Spleen (tissue), 11 donors: ENCODE results near the gene SMPDL3B. TPM values are rescaled to one million over a fixed set of nuclear protein-coding genes. Genes with fewer than 3 reads are reported as not detected.

Experiments
- DNase-seq: peaks from one replicate; pipeline ENCODE4 v3.0.0-alpha.2; 2020
- H3K27ac ChIP-seq, 8 donors: fragments of 200-600 bp; sonication (generic) in 7 of 8; 1 replicate in 4 of 8; 2 replicates in 4 of 8; pipeline versions ENCODE4 v1.5.0 to v1.8.0; 2016 to 2021; ENCODE audit warnings: inconsistent platforms in 4 of 8, mild to moderate bottlenecking in 4 of 8, moderate library complexity in 1 of 8
- H3K27me3 ChIP-seq, 7 donors: fragments of 200-600 bp; sonication (generic) in 6 of 7; replicated peaks in 1 of 7; 1 replicate in 4 of 7; 2 replicates in 3 of 7; pipeline versions ENCODE4 v1.5.0 to v1.8.0; 2016 to 2021; ENCODE audit warnings: inconsistent platforms in 3 of 7, mild to moderate bottlenecking in 1 of 7
- H3K36me3 ChIP-seq, 6 donors: fragments of 200-600 bp; sonication (generic) in 5 of 6; 1 replicate in 4 of 6; 2 replicates in 2 of 6; pipeline versions ENCODE4 v1.5.0 to v1.8.0; 2016 to 2021; ENCODE audit warnings: inconsistent platforms in 2 of 6
- H3K4me1 ChIP-seq, 6 donors: fragments of 200-600 bp; sonication (generic) in 5 of 6; 1 replicate in 3 of 6; 2 replicates in 3 of 6; pipeline versions ENCODE4 v1.5.0 to v1.8.0; 2016 to 2021; ENCODE audit warnings: inconsistent platforms in 3 of 6
- H3K4me3 ChIP-seq, 8 donors: fragments of 200-600 bp; sonication (generic) in 7 of 8; 1 replicate in 4 of 8; 2 replicates in 4 of 8; pipeline versions ENCODE4 v1.5.0 to v1.8.0; 2016 to 2021; ENCODE audit warnings: inconsistent platforms in 4 of 8, mild to moderate bottlenecking in 4 of 8, moderate library complexity in 2 of 8
- H3K9me3 ChIP-seq, 8 donors: fragments of 200-600 bp; sonication (generic) in 7 of 8; 1 replicate in 4 of 8; 2 replicates in 4 of 8; pipeline versions ENCODE4 v1.5.0 to v1.8.0; 2016 to 2021; ENCODE audit warnings: inconsistent platforms in 4 of 8
- CTCF ChIP-seq, 11 experiments: fragments of 200-600 bp in 7 of 11; fragments of 450-650 bp in 4 of 11; sonication (generic) in 4 of 11; IDR thresholded peaks in 8 of 11; conservative IDR thresholded peaks in 3 of 11; 1 replicate in 7 of 11; 2 replicates in 4 of 11; pipeline versions ENCODE4 v1.4.0 to v1.8.0; 2016 to 2021; ENCODE audit warnings: antibody characterized with exemption in 11 of 11, inconsistent platforms in 4 of 11, mild to moderate bottlenecking in 1 of 11
- POLR2A ChIP-seq, 3 donors: fragments of 450-650 bp; IDR thresholded peaks; one replicate each; pipeline ENCODE4 v1.5.1; 2017; ENCODE audit warnings: antibody characterized with exemption in 3 of 3, mild to moderate bottlenecking in 1 of 3
- POLR2AphosphoS5 ChIP-seq, 3 donors: sonication (generic); formaldehyde crosslinking; IDR thresholded peaks; one replicate each; pipeline ENCODE4 v1.5.1; 2017; ENCODE audit warnings: antibody characterized with exemption in 3 of 3
- WGBS, 5 donors: extraction: QIAGEN DNeasy Blood & Tissue Kit in 3 of 5; methylation state at CpG; one replicate each; pipeline versions ENCODE4 v1.1.5 to v1.1.7; 2013 to 2018; 5-methylcytosine and 5-hydroxymethylcytosine counted together
- intact Hi-C: fragments of 100-400 bp; cut with DNase I; formaldehyde crosslinking; loops from one replicate; pipeline ENCODE4 v1.15.0; 2023; ENCODE audit warnings: low total_unique reads
- polyA plus RNA-seq, 3 donors: library from polyadenylated mRNA; stranded (reverse); fragments of 200-250 nt; gene quantifications; one replicate each; pipeline ENCODE4 v1.2.1, GENCODE V29; 2013
- total RNA-seq, 7 donors: library from RNA; depleted of rRNA in 3 of 7; stranded (reverse); fragments of >200 nt in 3 of 7; fragmentation: NEBNext Ultra II Directional in 4 of 7; extraction: Animal tissue kit (Norgen Biotek cat#: 25700) in 4 of 7; gene quantifications; one replicate each; pipeline versions ENCODE4 v1.1.0 to v1.2.1, GENCODE V29; 2016 to 2021
- donor health status: healthy with polysubstance abuse.
- donor health status: DM: no; HTN: no; CAD: no; lungs with moderate emphysema.
- donor health status: DM: no; HTN: no; CAD: no.
- donor health status: Bipolar disorder and iron deficiency.
- donor health status: healthy.
- donor health status: DM: no; HTN: no; CAD: no.
- donor health status: DM: yes; HTN: yes; CAD: no.

The SMPDL3B gene
- total and polyA plus RNA-seq, 10 donors = 0.13 to 2.5 (median 1.3) TPM; not detected in 1

- no peak for DNase-seq
- Histone ChIP-seq H3K27me3 (no peaks in the 10 kb centered on the region), H3K36me3 (peaks cover 0 to 33% (median 15%) of the 10 kb centered on the region in 6 donors), H3K4me3 (peak overlapping the region in 7 of 8 donors; percentile 59 to 95 (median 69)), H3K27ac (peak overlapping the region in 7 of 8 donors; percentile 89 to 96 (median 93)), H3K9me3 (no peaks in the 10 kb centered on the region), H3K4me1 (peaks cover 13 to 44% (median 33%) of the 10 kb centered on the region in 6 donors)
- WGBS, 5 donors = 72 to 77% (median 74%) methylated on average over 11 to 13 of the region's 13 CpGs
- TF ChIP-seq POLR2AphosphoS5 (IDR thresholded peaks at IDR 0.05) = no peak
- no peak for TF ChIP-seq POLR2A (IDR thresholded peaks at IDR 0.05)
- no peak for TF ChIP-seq CTCF (IDR thresholded peaks at IDR 0.05 in 8 of 11, conservative IDR thresholded peaks at IDR 0.05 in 3 of 11)
- intact Hi-C loops = no loop called here
Observed at GRCh38 chr1:27960762-27961645, 26.2 kb downstream of the SMPDL3B start.

GRCh38 chr1:27961646-27962221, 26.9 kb downstream of the SMPDL3B start:
- Histone ChIP-seq H3K27me3 (no peaks in the 10 kb centered on the region), H3K4me3 (peak overlapping the region in 2 of 8 donors; percentile 68 to 95), H3K27ac (peak overlapping the region in 5 of 8 donors; percentile 89 to 96 (median 94)), H3K9me3 (no peaks in the 10 kb centered on the region), H3K36me3 (peaks cover 0 to 40% (median 22%) of the 10 kb centered on the region in 6 donors), H3K4me1 (peaks cover 13 to 44% (median 33%) of the 10 kb centered on the region in 6 donors)
- no peak for DNase-seq
- no peak for TF ChIP-seq POLR2AphosphoS5 (IDR thresholded peaks at IDR 0.05)
- TF ChIP-seq POLR2A (IDR thresholded peaks at IDR 0.05) = no peak
- no peak for TF ChIP-seq CTCF (IDR thresholded peaks at IDR 0.05 in 8 of 11, conservative IDR thresholded peaks at IDR 0.05 in 3 of 11)
- 68 to 79% (median 70%) methylated on average over 4 of the region's 4 CpGs for WGBS, 5 donors
- intact Hi-C loops = no loop called here

- no peak overlapping the region for H3K4me3 ChIP-seq
- no peak overlapping the region for H3K27ac ChIP-seq
- H3K9me3 ChIP-seq = no peaks in the 10 kb centered on the region
- TF ChIP-seq POLR2AphosphoS5 (IDR thresholded peaks at IDR 0.05) (no peak), POLR2A (IDR thresholded peaks at IDR 0.05) (no peak), CTCF (IDR thresholded peaks at IDR 0.05 in 8 of 11, conservative IDR thresholded peaks at IDR 0.05 in 3 of 11) (no peak)
- peaks cover 13 to 42% (median 32%) of the 10 kb centered on the region in 6 donors for H3K4me1 ChIP-seq
- WGBS, 5 donors = 91 to 96% (median 95%) methylated on average over 5 to 11 of the region's 11 CpGs
- no peaks in the 10 kb centered on the region for H3K27me3 ChIP-seq
- DNase-seq = no peak
- intact Hi-C loops = no loop called here
- H3K36me3 ChIP-seq = peaks cover 0 to 57% (median 38%) of the 10 kb centered on the region in 6 donors
Observed at GRCh38 chr1:27963393-27963792, 28.6 kb downstream of the SMPDL3B start.
